Body of pancreas (tissue), 4 donors: ENCODE data around the gene SCCPDH.

ENCODE experiments used
- CTCF ChIP-seq, 7 experiments: fragments of 450-650 bp in 4 of 7; fragments of 200-600 bp in 3 of 7; sonication (generic) in 3 of 7; IDR thresholded peaks; one replicate each; pipeline ENCODE4 v1.5.1; 2016 to 2019; ENCODE audit warnings: antibody characterized with exemption in 7 of 7
- POLR2A ChIP-seq, 3 donors: fragments of 450-650 bp; IDR thresholded peaks; one replicate each; pipeline ENCODE4 v1.6.1; 2016; ENCODE audit warnings: antibody characterized with exemption in 3 of 3, mild to moderate bottlenecking in 2 of 3

GRCh38 chr1:246727594-246727993 is 3.4 kb downstream of the SCCPDH start:
- TF ChIP-seq CTCF (IDR thresholded peaks at IDR 0.05), result no peak
- no peak for TF ChIP-seq POLR2A (IDR thresholded peaks at IDR 0.05)
